Endothelial cell (in vitro differentiated cells): ENCODE measurements around the gene ADAP1. TPM values are rescaled to one million over a fixed set of nuclear protein-coding genes. Genes with fewer than 3 reads are reported as not detected.
A peak's percentile ranks its signal among the peaks of the same experiment; 100 is the strongest.

Experiments used
- DNase-seq: peaks from one replicate; pipeline ENCODE4 v3.0.0; 2021; ENCODE audit warnings: low spot score
- H3K27ac Mint-ChIP-seq: one replicate; pipeline ENCODE4 v1.8.0; 2021; ENCODE audit warnings: mixed read lengths, inconsistent platforms; ENCODE audit not compliant: unreplicated experiment
- H3K27me3 Mint-ChIP-seq: one replicate; pipeline ENCODE4 v1.8.0; 2021; ENCODE audit warnings: mild to moderate bottlenecking, moderate library complexity, mixed read lengths, inconsistent platforms; ENCODE audit not compliant: unreplicated experiment
- H3K36me3 Mint-ChIP-seq: one replicate; pipeline ENCODE4 v1.8.0; 2021; ENCODE audit warnings: mild to moderate bottlenecking, low read depth, mixed read lengths, inconsistent platforms; ENCODE audit not compliant: unreplicated experiment
- H3K4me1 Mint-ChIP-seq: one replicate; pipeline ENCODE4 v1.8.0; 2021; ENCODE audit warnings: mild to moderate bottlenecking, mixed read lengths, inconsistent platforms; ENCODE audit not compliant: unreplicated experiment
- H3K4me3 Mint-ChIP-seq: one replicate; pipeline ENCODE4 v1.8.0; 2021; ENCODE audit warnings: mild to moderate bottlenecking, mixed read lengths, inconsistent platforms; ENCODE audit not compliant: unreplicated experiment
- H3K9me3 Mint-ChIP-seq: one replicate; pipeline ENCODE4 v1.8.0; 2021; ENCODE audit warnings: mixed read lengths, inconsistent platforms; ENCODE audit not compliant: unreplicated experiment
- total RNA-seq: library from RNA; stranded (reverse); fragmentation: NEBNext Ultra II Directional; extraction: Animal tissue kit (Norgen Biotek cat#: 25700); gene quantifications from one replicate; pipeline ENCODE4 v1.2.1, GENCODE V29; 2021; ENCODE audit not compliant: unreplicated experiment
- TF ChIP-seq, protein P1 (sequence below): fragments of 200-600 bp; sonication (generic); IDR thresholded peaks from one replicate; pipeline ENCODE4 v1.5.0; 2021; ENCODE audit warnings: antibody characterized with exemption; ENCODE audit not compliant: unreplicated experiment

The ADAP1 gene
- total RNA-seq, 1 donor from 2014 or later: 1.7 TPM

- no peaks in the 10 kb centered on the region for H3K27me3 Mint-ChIP-seq
- H3K4me1 Mint-ChIP-seq: peaks cover 1% of the 10 kb centered on the region
- H3K27ac Mint-ChIP-seq: no peak overlapping the region
- no peaks in the 10 kb centered on the region for H3K9me3 Mint-ChIP-seq
- no peak for DNase-seq
- TF ChIP-seq, protein P1, sequence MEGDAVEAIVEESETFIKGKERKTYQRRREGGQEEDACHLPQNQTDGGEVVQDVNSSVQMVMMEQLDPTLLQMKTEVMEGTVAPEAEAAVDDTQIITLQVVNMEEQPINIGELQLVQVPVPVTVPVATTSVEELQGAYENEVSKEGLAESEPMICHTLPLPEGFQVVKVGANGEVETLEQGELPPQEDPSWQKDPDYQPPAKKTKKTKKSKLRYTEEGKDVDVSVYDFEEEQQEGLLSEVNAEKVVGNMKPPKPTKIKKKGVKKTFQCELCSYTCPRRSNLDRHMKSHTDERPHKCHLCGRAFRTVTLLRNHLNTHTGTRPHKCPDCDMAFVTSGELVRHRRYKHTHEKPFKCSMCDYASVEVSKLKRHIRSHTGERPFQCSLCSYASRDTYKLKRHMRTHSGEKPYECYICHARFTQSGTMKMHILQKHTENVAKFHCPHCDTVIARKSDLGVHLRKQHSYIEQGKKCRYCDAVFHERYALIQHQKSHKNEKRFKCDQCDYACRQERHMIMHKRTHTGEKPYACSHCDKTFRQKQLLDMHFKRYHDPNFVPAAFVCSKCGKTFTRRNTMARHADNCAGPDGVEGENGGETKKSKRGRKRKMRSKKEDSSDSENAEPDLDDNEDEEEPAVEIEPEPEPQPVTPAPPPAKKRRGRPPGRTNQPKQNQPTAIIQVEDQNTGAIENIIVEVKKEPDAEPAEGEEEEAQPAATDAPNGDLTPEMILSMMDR: no peak
- peaks cover 37% of the 10 kb centered on the region for H3K36me3 Mint-ChIP-seq
- no peak overlapping the region for H3K4me3 Mint-ChIP-seq
Observed at GRCh38 chr7:867406-868188, 86.9 kb downstream of the ADAP1 start.

- Mint-ChIP-seq H3K27ac (no peak overlapping the region), H3K4me1 (no peaks in the 10 kb centered on the region), H3K4me3 (peak overlapping the region; percentile 70), H3K27me3 (no peaks in the 10 kb centered on the region), H3K9me3 (no peaks in the 10 kb centered on the region), H3K36me3 (peaks cover 37% of the 10 kb centered on the region)
- TF ChIP-seq, protein P1: no peak
- no peak for DNase-seq
Observed at GRCh38 chr7:867001-867405, 87.5 kb downstream of the ADAP1 start.

DNA sequence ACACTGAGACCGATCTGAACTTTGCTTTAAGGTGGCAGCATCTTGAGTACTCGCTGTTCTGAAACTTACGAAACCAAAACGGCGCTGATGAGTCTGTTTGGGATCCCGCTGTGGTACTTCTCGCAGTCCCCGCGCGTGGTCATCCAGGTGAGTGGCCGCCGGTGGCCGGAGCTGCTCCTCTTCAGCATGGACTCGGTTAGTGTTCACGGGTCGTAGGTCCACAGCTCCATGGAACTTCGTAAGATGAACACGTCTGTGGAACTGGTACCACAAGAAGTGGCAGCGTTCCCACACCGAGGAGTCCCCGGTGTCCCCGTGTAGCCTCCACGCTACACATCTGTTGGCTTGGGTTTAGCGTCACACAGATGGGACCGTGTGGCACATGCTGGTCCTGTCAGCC is 88.6 kb downstream of the ADAP1 start:
- H3K36me3 Mint-ChIP-seq: peaks cover 43% of the 10 kb centered on the region

DNA sequence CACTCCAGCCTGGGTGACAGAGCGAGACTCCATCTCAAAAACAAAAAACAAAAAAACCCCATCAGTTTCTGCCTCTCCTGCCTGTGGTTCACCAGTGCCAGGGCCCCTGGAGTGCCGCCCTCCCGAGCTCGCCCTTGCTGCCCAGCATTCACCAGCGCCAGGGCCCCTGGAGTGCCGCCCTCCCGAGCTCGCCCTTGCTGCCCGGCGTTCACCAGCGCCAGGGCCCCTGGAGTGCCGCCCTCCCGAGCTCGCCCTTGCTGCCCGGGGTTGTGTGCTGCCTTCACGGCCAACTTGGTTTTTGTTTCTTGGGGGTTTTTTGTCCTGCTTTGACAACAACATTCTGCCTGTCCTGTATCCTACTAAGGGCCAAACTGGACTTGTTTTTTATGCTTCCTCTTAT is 91.4 kb downstream of the ADAP1 start:
- H3K27me3 Mint-ChIP-seq: no peaks in the 10 kb centered on the region

More for the DNA sequence above, 88.6 kb downstream of the ADAP1 start:
- TF ChIP-seq, protein P1: no peak
- DNase-seq: no peak
- Mint-ChIP-seq H3K27me3 (no peaks in the 10 kb centered on the region), H3K9me3 (no peaks in the 10 kb centered on the region), H3K4me1 (no peaks in the 10 kb centered on the region), H3K27ac (no peak overlapping the region), H3K4me3 (no peak overlapping the region)

DNA sequence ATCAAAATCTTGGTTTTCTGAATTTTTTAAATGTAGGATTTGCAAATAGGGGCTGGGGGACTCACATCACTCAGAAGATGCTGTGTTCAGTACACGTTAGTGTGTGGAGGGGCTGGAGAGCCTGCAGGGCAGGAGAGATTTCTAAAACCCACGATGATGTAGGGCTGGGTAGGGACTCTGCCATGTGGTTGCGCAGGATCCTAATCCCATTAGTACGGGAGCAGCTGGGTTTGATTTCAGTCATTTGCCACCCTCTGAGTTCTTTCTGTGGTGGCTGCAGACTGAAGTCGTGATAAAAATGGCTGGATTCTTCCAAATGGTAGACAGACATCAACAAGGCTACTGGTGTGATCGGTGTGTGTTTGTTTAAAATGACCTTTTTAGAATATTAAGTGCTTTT is 92.3 kb downstream of the ADAP1 start:
- no peak for DNase-seq
- TF ChIP-seq, protein P1: no peak
- no peaks in the 10 kb centered on the region for H3K27me3 Mint-ChIP-seq

More for the DNA sequence above, 91.4 kb downstream of the ADAP1 start:
- Mint-ChIP-seq H3K4me1 (no peaks in the 10 kb centered on the region), H3K9me3 (no peaks in the 10 kb centered on the region), H3K27ac (no peak overlapping the region), H3K4me3 (no peak overlapping the region), H3K36me3 (peaks cover 66% of the 10 kb centered on the region)
- DNase-seq: no peak
- TF ChIP-seq, protein P1: no peak

More for the DNA sequence above, 92.3 kb downstream of the ADAP1 start:
- Mint-ChIP-seq H3K4me1 (no peaks in the 10 kb centered on the region), H3K4me3 (no peak overlapping the region), H3K36me3 (peaks cover 66% of the 10 kb centered on the region), H3K9me3 (no peaks in the 10 kb centered on the region), H3K27ac (no peak overlapping the region)
